Neuronal stem cell (in vitro differentiated cells): ENCODE data around the gene CEP85L.

Source experiments
- DNase-seq: peaks from one replicate; pipeline ENCODE4 v3.0.0-alpha.2; 2013; ENCODE audit warnings: low spot score
- H2AFZ ChIP-seq: one replicate; pipeline ENCODE4 v1.6.1; 2013; ENCODE audit warnings: mild to moderate bottlenecking, low read length, inconsistent platforms
- H2AK5ac ChIP-seq: 2 replicates; pipeline ENCODE4 v1.6.1; 2013; ENCODE audit warnings: low read depth, mild to moderate bottlenecking, inconsistent platforms, low read length, moderate library complexity, mixed read lengths
- H2BK120ac ChIP-seq: 2 replicates; pipeline ENCODE4 v1.6.1; 2013; ENCODE audit warnings: low read depth, mild to moderate bottlenecking, inconsistent platforms, low read length, moderate library complexity, mixed read lengths
- H2BK12ac ChIP-seq: one replicate; pipeline ENCODE4 v1.6.1; 2013; ENCODE audit warnings: low read length, inconsistent platforms
- H2BK15ac ChIP-seq: 2 replicates; pipeline ENCODE4 v1.6.1; 2013; ENCODE audit warnings: mild to moderate bottlenecking, low read length, inconsistent platforms, mixed read lengths
- H2BK5ac ChIP-seq: one replicate; pipeline ENCODE4 v1.6.1; 2013; ENCODE audit warnings: inconsistent platforms, mild to moderate bottlenecking, low read length, moderate library complexity
- H3K14ac ChIP-seq: one replicate; pipeline ENCODE4 v1.6.1; 2013; ENCODE audit warnings: low read length, inconsistent platforms
- H3K18ac ChIP-seq: 2 replicates; pipeline ENCODE4 v1.6.1; 2013; ENCODE audit warnings: low read length, inconsistent platforms
- H3K23ac ChIP-seq: 2 replicates; pipeline ENCODE4 v1.6.1; 2013; ENCODE audit warnings: low read depth, mild to moderate bottlenecking, mixed read lengths, low read length, inconsistent platforms; ENCODE audit not compliant: poor library complexity
- H3K27ac ChIP-seq: replicated peaks from 3 replicates; pipeline ENCODE4 v1.5.1; 2013; ENCODE audit warnings: low read length, inconsistent platforms
- H3K27me3 ChIP-seq, 3 experiments: 2 replicates each; pipeline ENCODE4 v1.6.1; 2013; ENCODE audit warnings: low read length in 3 of 3, mild to moderate bottlenecking in 2 of 3, inconsistent platforms in 1 of 3, low read depth in 1 of 3, mixed read lengths in 1 of 3, moderate library complexity in 1 of 3; ENCODE audit not compliant: control insufficient read depth in 3 of 3, insufficient read depth in 3 of 3
- H3K36me3 ChIP-seq, 2 donors: replicated peaks in 1 of 2; 2 replicates each; pipeline ENCODE4 v1.6.1; 2013; ENCODE audit warnings: low read length in 2 of 2; ENCODE audit not compliant: control insufficient read depth in 2 of 2, insufficient read depth in 2 of 2
- H3K4ac ChIP-seq: 2 replicates; pipeline ENCODE4 v1.6.1; 2013; ENCODE audit warnings: inconsistent platforms, mild to moderate bottlenecking, low read length, moderate library complexity
- H3K4me1 ChIP-seq, 2 donors: 1 replicate in 1 of 2; 2 replicates in 1 of 2; pipeline ENCODE4 v1.6.1; 2013; ENCODE audit warnings: low read length in 2 of 2, low read depth in 1 of 2; ENCODE audit not compliant: control insufficient read depth in 2 of 2, insufficient read depth in 1 of 2
- H3K4me2 ChIP-seq: one replicate; pipeline ENCODE4 v1.6.1; 2013; ENCODE audit warnings: mild to moderate bottlenecking, low read length, inconsistent platforms; ENCODE audit not compliant: insufficient read depth, poor library complexity, severe bottlenecking
- H3K4me3 ChIP-seq, 2 donors: 2 replicates each; pipeline ENCODE4 v1.5.1; 2013; ENCODE audit warnings: low read length in 2 of 2, mild to moderate bottlenecking in 2 of 2, inconsistent platforms in 1 of 2, moderate library complexity in 1 of 2
- H3K79me1 ChIP-seq: one replicate; pipeline ENCODE4 v1.6.1; 2013; ENCODE audit warnings: low read depth, mild to moderate bottlenecking, inconsistent platforms, low read length, moderate library complexity
- H3K9ac ChIP-seq: one replicate; pipeline ENCODE4 v1.6.1; 2013; ENCODE audit warnings: mild to moderate bottlenecking, low read depth, low read length, inconsistent platforms; ENCODE audit not compliant: poor library complexity
- H3K9me3 ChIP-seq, 2 donors: replicated peaks in 1 of 2; 2 replicates each; pipeline versions ENCODE3 to v1.6.1; 2013; ENCODE audit warnings: low read length in 2 of 2, mild to moderate bottlenecking in 2 of 2, inconsistent platforms in 1 of 2, low read depth in 1 of 2, mixed read lengths in 1 of 2, moderate library complexity in 1 of 2; ENCODE audit not compliant: control insufficient read depth in 2 of 2, insufficient read depth in 1 of 2
- H4K8ac ChIP-seq: one replicate; pipeline ENCODE4 v1.6.1; 2013; ENCODE audit warnings: low read depth, mild to moderate bottlenecking, inconsistent platforms, low read length, moderate library complexity
- H4K91ac ChIP-seq: one replicate; pipeline ENCODE4 v1.6.1; 2013; ENCODE audit warnings: low read length, low read depth, mild to moderate bottlenecking, inconsistent platforms; ENCODE audit not compliant: poor library complexity
- WGBS, 2 donors: extraction: QIAGEN DNeasy Blood & Tissue Kit; methylation state at CpG; one replicate each; pipeline ENCODE4 v1.1.7; 2013; ENCODE audit warnings: missing lambda C conversion rate in 2 of 2, mixed read lengths in 1 of 2; ENCODE audit not compliant: insufficient read length in 2 of 2, insufficient replicate concordance in 1 of 2; ENCODE audit errors: extremely low coverage in 2 of 2; 5-methylcytosine and 5-hydroxymethylcytosine counted together

Gene CEP85L

DNA sequence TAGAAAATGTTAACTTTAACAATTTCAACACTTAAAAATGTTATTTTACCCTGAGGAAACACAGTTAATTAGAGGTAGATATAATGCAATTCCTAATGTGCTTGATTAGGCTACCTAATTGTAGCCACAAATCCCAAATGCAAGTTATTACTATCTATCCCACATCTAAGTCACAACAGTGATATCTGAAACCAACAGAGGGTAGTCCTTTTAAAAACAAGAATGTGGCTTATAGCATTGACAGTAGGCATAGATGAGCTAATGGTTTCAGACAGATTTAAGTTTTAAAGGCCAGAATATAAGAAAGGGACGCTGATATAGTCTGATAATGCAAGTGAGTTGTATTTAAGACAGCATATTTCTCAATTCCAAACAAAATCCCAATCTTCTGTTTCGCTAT, 80.3 kb downstream of the CEP85L start:
- Histone ChIP-seq H2AFZ (no peak overlapping the region), H3K79me1 (no peaks in the 10 kb centered on the region), H3K23ac (no peak overlapping the region), H3K4ac (no peak overlapping the region), H3K9ac (no peak overlapping the region), H3K4me3 (no peak overlapping the region), H4K8ac (no peak overlapping the region), H3K4me1 (no peaks in the 10 kb centered on the region), H3K18ac (no peak overlapping the region), H3K9me3 (peaks cover 9 to 35% of the 10 kb centered on the region in 2 donors), H3K4me2 (no peak overlapping the region), H3K27me3 (no peaks in the 10 kb centered on the region), H3K14ac (no peak overlapping the region), H4K91ac (no peak overlapping the region), H2AK5ac (no peak overlapping the region), H3K36me3 (no peaks in the 10 kb centered on the region), H2BK12ac (no peak overlapping the region), H2BK120ac (no peak overlapping the region), H3K27ac (no peak overlapping the region), H2BK15ac (no peak overlapping the region), H2BK5ac (no peak overlapping the region)
- no peak for DNase-seq
- no CpG with 5 or more reads among the region's 2 CpGs for WGBS, 2 donors

DNA sequence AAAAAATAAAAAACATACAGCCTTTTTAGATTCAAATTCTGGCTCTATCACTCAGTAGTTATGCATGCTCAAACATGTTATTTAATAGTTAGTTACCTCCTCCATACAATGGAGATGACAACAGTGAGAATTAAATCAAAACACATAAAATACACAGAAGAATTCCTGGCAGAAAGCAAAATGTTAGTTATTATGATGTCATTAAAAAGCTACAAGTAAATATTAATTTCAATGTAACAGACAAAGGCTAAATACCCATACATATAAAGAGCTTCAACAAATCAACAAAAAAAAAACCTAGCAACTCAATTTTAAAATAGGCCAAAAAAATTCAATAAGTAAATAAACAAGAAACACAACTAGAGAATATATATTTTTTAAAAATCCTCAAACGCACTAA, 81.9 kb downstream of the CEP85L start:
- Histone ChIP-seq H2BK120ac (no peak overlapping the region), H3K9ac (no peak overlapping the region), H3K23ac (no peak overlapping the region), H3K14ac (no peak overlapping the region), H2BK12ac (no peak overlapping the region), H2BK15ac (no peak overlapping the region), H3K4ac (no peak overlapping the region), H3K27me3 (no peaks in the 10 kb centered on the region), H3K79me1 (no peaks in the 10 kb centered on the region), H2AFZ (no peak overlapping the region), H3K36me3 (peaks cover 0 to 13% of the 10 kb centered on the region in 2 donors), H4K8ac (no peak overlapping the region), H3K18ac (no peak overlapping the region), H4K91ac (no peak overlapping the region), H2AK5ac (no peak overlapping the region), H3K27ac (no peak overlapping the region), H3K4me2 (no peak overlapping the region), H3K4me3 (no peak overlapping the region), H2BK5ac (no peak overlapping the region), H3K9me3 (peaks cover 6 to 19% of the 10 kb centered on the region in 2 donors), H3K4me1 (no peaks in the 10 kb centered on the region)
- no CpG with 5 or more reads among the region's 1 CpG for WGBS, 2 donors
- no peak for DNase-seq

DNA sequence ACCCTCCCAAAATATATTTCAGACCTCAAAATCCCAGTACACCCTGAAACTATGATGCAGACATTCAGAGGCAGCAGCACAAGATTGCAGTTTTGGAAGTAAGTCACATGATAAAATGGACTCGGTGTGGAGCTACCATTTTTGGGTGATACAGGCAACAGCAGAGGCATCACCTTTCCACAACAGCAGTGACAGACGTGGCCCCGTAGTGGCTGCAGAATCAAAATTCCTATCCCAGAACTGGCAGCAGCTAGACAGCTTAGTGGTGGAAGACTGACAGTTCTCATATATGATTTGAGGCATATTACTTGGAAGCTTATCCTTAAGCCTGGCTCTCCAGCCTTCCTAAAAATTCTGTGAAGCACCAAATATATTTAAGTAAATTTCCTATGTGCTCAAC, 83.4 kb downstream of the CEP85L start:
- Histone ChIP-seq H3K18ac (no peak overlapping the region), H4K8ac (no peak overlapping the region), H2BK5ac (no peak overlapping the region), H3K27me3 (no peaks in the 10 kb centered on the region), H3K36me3 (peaks cover 0 to 16% of the 10 kb centered on the region in 2 donors), H2AFZ (no peak overlapping the region), H3K9me3 (peaks cover 0 to 5% of the 10 kb centered on the region in 2 donors), H2BK12ac (no peak overlapping the region), H3K4ac (no peak overlapping the region), H3K4me1 (no peaks in the 10 kb centered on the region), H3K23ac (no peak overlapping the region), H3K79me1 (no peaks in the 10 kb centered on the region), H2AK5ac (no peak overlapping the region), H3K4me2 (no peak overlapping the region), H4K91ac (no peak overlapping the region), H3K9ac (no peak overlapping the region), H3K27ac (no peak overlapping the region), H3K4me3 (no peak overlapping the region), H2BK15ac (no peak overlapping the region), H3K14ac (no peak overlapping the region), H2BK120ac (no peak overlapping the region)
- no CpG with 5 or more reads among the region's 3 CpGs for WGBS, 2 donors
- no peak for DNase-seq

DNA sequence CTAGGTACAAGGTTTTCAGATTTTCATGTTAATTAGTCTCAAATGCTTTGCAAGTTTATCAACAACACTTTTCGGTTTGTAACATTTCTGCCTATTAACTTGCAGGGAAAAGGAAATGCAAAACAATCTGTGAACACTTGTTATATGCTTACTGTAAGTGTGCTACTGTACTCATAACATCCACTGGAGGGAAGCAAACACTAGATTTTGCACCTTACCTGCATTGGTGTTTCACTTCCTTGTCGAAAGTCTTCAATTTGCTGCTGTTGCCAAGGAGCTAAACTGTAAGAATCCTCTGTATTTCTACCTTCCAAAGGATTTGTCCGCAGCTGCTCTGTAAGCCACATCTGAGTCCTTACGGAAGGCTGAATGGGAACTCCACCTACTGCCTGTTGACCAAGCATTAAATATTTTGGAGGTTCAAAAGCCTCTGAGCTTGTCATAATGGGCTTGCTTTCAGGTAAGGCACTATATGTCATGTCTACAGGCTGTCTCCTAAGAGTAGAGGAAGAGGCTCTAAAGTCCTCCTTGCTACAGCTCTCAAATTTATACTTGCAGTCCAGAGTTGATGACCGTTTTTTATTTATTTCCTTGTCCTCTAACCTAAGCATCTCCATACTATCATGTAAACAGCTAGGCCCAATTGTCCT, 86.0 kb downstream of the CEP85L start:
- no peak overlapping the region for H3K14ac ChIP-seq
- H2AFZ ChIP-seq = no peak overlapping the region
- no peak overlapping the region for H3K4me3 ChIP-seq
- H2AK5ac ChIP-seq = no peak overlapping the region
- no peak for DNase-seq
- H3K79me1 ChIP-seq = no peaks in the 10 kb centered on the region
- H2BK5ac ChIP-seq = no peak overlapping the region
- H3K4ac ChIP-seq = no peak overlapping the region
- no peak overlapping the region for H4K8ac ChIP-seq
- H3K4me1 ChIP-seq = no peaks in the 10 kb centered on the region
- no peaks in the 10 kb centered on the region for H3K9me3 ChIP-seq
- no peak overlapping the region for H2BK12ac ChIP-seq
- no peak overlapping the region for H2BK120ac ChIP-seq
- no peak overlapping the region for H3K18ac ChIP-seq
- no peak overlapping the region for H4K91ac ChIP-seq
- whole genome bisulfite sequencing, 2 donors = no CpG with 5 or more reads among the region's 5 CpGs
- H3K27me3 ChIP-seq = no peaks in the 10 kb centered on the region
- H3K23ac ChIP-seq = no peak overlapping the region
- H2BK15ac ChIP-seq = no peak overlapping the region
- no peak overlapping the region for H3K9ac ChIP-seq
- no peak overlapping the region for H3K27ac ChIP-seq
- H3K4me2 ChIP-seq = no peak overlapping the region
- H3K36me3 ChIP-seq = peaks cover 0 to 16% of the 10 kb centered on the region in 2 donors
